Measurements from ENCODE around the gene XPO5.
A peak's percentile ranks its signal among the peaks of the same experiment; 100 is the strongest.
"Not testable (repeated sequence)": the region's sequence is repeated elsewhere in the genome, so short reads cannot be mapped to it uniquely, and the experiment has no call there.

Gene XPO5

GRCh38 chr6:43582911-43583310 is 7.1 kb upstream of the XPO5 start:
- DNase-seq = no peak

DNA sequence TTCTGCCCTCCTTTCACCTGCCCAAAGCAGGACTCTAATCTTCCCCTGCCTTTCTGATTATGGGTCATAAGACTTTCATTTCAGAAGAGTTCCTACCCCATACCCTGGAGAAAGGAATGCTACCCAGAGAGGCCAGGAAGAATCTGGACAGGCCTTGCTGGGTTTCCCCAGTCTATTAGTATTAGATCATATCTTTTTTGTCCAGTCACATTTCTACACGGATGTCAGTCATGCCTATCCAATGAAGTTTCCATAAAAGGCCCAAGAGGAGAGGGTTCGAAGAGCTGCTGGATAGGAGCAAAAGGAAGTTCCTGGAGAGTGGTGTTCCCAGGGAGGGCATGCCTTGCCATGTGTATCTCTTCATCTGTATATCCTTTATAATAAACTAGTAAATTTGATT is 3.3 kb upstream of the XPO5 start:
- DNase-seq = no peak

- no peak for DNase-seq
These were observed 2.9 kb upstream of the XPO5 start for GRCh38 chr6:43578748-43579147.

DNA sequence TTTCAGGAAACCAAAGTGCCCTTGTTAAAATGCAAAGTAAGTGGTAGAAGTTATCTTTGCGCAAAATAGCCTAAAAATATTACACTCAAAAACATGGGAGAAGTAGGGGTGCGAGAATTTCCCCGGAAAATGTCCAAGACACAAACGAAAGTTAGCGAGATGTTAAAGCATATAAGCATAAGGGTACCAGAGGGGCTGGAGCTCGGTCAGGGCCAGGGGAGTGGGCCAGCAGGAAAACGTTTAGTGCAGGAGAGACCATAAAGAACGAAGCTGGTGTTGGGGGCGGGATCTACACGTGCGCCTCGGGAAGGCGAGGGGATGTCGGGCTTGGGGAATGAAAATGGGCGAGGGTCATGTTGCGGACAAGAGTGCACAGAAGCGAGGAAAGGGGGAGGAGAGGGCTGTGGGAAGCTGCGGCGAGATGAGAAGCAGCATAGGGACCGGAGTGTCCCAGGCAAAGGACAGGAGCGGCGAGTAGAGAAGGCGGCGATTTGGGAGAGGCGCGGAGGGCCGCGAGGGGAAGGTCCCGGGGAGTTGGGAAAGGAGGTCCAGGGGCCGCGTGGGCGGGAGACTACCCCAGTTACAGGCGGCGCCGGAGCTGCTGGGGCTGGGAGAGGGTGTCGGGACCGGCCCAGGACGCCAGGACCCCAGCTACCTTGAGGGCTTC is 600 bp downstream of the XPO5 start:
- peak; percentile 23 for DNase-seq

DNA sequence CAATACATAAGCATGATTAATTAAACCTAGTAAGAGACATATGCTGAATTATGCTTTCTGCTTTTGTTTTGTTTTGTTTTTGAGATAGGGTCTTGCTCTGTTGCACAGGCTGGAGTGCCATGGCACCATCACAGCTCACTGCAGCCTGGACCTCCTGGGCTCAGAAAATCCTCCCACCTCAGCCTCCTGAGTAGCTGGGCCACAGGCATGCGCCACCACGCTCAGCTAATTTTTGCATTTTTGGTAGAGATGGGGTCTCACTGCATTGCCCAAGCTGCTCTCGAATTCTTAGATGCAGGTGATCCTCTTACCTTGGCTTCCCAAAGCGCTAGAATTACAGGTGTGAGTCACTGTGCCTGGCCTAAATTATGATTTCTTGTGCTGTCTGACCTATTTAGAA is 3.8 kb downstream of the XPO5 start:
- no peak for DNase-seq

GRCh38 chr6:43570876-43571441 is 4.9 kb downstream of the XPO5 start:
- no peak for DNase-seq

GRCh38 chr6:43559328-43559727 is 16.5 kb downstream of the XPO5 start:
- no peak for DNase-seq

GRCh38 chr6:43557620-43558019 is 18.2 kb downstream of the XPO5 start:
- DNase-seq = not testable (repeated sequence)

- no peak for DNase-seq
These were observed 28.6 kb downstream of the XPO5 start for GRCh38 chr6:43547222-43547621.

- DNase-seq = no peak
These were observed 31.4 kb downstream of the XPO5 start for GRCh38 chr6:43544461-43544860.

DNA sequence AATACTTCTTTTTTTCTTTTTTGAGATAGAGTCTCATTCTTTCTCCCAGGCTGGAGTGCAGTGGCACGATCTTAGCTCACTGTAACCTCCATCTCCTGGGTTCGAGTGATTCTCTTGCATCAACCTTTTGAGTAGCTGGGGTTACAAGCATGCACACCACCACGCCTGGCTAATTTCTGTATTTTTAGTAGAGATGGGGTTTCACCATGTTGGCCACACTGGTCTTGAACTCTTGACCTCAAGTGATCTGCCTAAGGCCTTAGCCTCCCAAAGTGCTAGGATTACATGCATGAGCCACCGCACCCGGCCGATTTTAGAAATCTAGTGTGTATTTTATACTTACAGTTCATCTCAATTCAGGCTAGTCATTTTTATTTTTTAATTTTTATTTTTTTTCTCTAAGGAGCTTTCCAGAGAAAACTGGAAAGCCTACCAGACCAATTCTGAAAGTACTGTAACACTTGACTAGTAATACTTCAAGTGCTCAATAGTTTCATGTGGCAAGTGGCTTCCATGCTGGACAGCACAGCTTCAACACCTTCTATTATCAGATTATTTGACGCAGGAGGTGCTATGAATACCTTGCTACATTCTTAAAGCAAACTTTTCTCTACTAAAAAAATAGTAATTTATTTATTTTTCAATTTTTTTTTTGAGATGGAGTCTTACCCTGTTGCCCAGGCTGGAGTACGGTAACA is 33.9 kb downstream of the XPO5 start:
- DNase-seq = no peak

GRCh38 chr6:43540507-43540906 is 35.3 kb downstream of the XPO5 start:
- DNase-seq = no peak

DNA sequence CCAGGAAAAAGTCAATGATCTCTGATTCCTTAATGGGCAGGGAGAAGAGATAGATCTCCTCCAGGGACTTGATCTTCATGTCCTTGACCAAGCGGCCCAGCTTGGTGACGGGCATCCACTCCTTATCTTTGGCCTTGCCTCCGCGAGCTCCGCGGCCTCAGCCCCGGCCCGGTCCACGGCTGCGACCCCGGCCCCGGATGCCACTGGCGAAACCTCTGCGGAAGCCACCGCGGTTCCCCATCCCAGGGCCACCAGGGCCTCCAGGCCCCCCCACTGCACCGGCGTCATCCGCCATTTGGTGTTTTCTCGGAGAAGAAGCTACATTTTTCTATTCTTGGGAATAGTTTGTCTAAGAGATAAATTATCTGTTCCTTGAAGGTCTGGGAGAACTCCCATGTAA is 36.4 kb downstream of the XPO5 start:
- DNase-seq = not testable (repeated sequence)

GRCh38 chr6:43538986-43539385 is 36.9 kb downstream of the XPO5 start:
- not testable (repeated sequence) for DNase-seq

DNA sequence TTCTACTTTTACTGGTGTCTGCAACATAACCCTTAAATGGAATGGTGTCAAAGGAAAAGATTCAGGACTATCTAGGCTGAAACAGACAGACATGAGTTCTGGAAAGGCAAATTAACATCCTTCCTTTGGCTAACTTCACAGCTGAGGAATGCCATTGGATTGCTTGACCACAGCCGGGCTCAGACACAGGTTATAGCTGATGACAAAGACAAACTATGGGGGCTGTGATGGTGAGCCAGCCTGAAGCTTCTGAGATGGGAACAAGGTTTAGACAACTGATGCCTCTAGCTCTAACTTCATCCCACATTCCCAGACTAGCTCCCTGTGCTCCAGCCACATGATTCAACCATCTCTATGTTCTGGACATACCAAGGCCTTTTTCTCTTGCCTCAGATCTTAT is 43.6 kb downstream of the XPO5 start:
- DNase-seq = no peak

- no peak for DNase-seq
These were observed 51.3 kb downstream of the XPO5 start for GRCh38 chr6:43524483-43524961.

DNA sequence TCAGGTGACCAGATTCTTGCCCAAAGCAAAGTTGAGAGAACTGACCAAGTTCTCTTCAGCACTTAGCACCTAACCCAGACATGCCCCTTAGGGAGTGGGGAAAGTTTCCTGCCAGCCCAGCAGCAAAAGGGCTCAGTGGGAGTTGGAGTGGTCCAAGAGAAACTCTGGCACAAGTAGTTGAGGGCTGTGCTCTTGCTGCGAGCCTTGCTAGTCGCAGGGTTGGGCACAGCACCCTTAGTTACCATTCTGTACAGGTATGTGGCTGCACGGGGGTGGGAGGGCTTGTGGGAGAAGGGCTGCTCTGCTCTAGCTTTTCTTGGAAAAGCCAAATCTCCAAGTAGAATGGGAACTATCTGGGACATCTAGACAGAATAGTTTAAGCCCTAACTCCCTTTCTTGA is 52.6 kb downstream of the XPO5 start:
- DNase-seq = no peak

- DNase-seq = no peak
These were observed 53.1 kb downstream of the XPO5 start for GRCh38 chr6:43522547-43523261.

- no peak for DNase-seq
These were observed 54.0 kb downstream of the XPO5 start for GRCh38 chr6:43521836-43522235.

- no peak for DNase-seq
These were observed 55.7 kb downstream of the XPO5 start for GRCh38 chr6:43520097-43520496.

GRCh38 chr6:43517505-43518357 is 58.1 kb downstream of the XPO5 start:
- no peak for DNase-seq

DNA sequence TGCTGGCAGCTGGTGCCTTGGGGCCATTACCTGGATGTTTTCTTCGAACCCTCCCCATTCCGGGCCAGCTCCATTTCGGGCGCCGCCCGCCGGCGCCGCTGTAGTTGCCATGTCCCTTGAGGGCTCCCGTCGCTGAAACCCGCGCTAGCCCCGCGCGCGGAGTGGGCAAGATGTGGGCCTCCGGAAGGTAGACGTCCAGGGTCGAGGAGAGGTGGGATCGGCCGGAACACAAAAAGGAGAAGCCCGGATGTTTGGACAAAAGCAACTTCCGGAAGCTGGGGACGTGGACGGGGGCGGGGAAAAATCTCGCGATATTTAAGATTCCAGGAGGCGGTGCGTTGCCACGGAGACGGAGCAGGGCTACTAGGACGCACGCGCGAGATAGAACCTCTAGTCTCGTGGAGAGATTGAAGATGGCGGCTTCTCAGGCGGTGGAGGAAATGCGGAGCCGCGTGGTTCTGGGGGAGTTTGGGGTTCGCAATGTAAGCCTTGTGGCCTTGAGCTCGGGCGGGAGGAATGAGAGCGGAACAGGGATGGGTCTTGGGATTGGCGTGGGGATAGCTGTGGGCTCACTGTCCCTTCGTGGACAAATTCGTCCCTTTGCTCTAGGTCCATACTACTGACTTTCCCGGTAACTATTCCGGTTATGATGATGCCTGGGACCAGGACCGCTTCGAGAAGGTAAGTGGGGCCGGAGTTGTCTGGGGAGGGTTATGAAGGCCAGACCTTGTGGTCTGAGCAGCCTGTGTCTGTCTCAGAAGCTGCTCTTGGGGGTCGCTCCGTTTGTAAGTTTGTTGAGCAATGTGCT is 58.9 kb downstream of the XPO5 start, which contains the start of the genes POLR1C and YIPF3:
Gene POLR1C (plus strand): TSS at position 393 of the 808 bp plus-strand sequence. CDS start 21 bp downstream, at position 414.
Gene YIPF3 (minus strand): TSS at position 230 of the 808 bp plus-strand sequence. CDS start 119 bp downstream, at position 111.
- DNase-seq = peak; percentile 93
